Ureter (tissue), 1 donor: ENCODE results near the gene NR4A2. TPM values are rescaled to one million over a fixed set of nuclear protein-coding genes. Genes with fewer than 3 reads are reported as not detected.
"Not testable (repeated sequence)": the region's sequence is repeated elsewhere in the genome, so short reads cannot be mapped to it uniquely, and the experiment has no call there.

ENCODE experiments used
- DNase-seq: peaks from one replicate; pipeline ENCODE4 v3.0.0-alpha.2; 2020; ENCODE audit warnings: low spot score
- total RNA-seq: library from RNA; stranded (reverse); gene quantifications from one replicate; pipeline ENCODE4 v1.2.4, GENCODE V29; 2023
- donor health status: DM: yes; HTN: yes; CAD: no.

Gene NR4A2
- total RNA-seq, 1 donor from 2014 or later, result 6.6 TPM

DNA sequence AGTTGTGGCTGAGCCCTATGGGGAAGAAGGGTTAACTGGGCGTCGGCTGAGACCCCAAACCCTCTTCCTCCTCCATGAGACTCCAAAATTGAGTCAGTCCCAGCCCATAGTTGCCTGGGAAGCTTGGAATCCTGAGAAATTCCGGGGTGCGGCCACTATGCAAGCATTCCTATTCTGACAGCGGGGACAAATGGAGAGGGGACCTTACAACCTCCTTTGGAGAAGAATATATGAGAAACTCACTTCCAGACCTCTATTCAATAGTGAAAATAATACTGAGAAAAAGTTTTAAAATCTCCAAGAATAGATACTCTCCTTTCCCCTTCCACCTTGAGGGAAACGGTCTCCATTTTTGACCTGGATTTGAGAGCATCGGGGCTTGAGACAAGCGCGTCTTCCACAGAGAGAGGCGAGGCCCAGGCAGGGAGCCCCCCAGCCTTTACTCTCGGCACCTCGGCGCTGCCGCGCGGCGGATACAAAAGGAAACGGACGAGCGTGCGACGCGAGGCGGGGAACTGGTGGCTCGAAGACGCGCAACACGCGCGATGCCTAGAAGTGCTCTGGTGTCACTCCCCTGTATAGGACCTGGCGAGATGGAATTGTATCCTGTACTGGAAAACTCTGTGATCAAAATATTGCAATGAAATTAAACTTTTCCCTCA, 11.1 kb downstream of the NR4A2 start:
- no peak for DNase-seq

GRCh38 chr2:156320486-156321098, 11.9 kb downstream of the NR4A2 start:
- DNase-seq, result no peak

GRCh38 chr2:156319811-156320485, 12.6 kb downstream of the NR4A2 start:
- DNase-seq, result no peak

- no peak for DNase-seq
Observed at GRCh38 chr2:156317631-156318030, 14.9 kb downstream of the NR4A2 start.

GRCh38 chr2:156311976-156312375, 20.5 kb downstream of the NR4A2 start:
- no peak for DNase-seq

- DNase-seq, result no peak
Observed at GRCh38 chr2:156310773-156311172, 21.7 kb downstream of the NR4A2 start.

DNA sequence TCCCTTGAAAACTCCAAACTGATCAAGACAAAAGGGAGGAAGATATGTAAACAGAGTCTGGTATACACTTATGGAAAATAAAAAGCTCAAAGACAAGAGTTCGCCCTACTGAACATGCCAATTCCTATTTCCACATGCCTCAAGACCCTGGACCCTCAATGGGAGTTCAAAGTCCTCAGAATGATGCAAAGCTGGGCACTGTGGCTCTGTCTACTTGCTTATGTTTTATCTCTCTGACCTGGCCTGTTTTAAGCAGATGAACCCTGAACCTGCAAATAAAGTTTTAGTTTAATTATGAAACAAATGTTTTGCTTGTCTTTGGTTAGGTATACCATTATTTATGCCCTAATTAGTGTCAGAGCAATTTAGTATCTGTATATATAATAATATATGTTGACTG, 22.6 kb downstream of the NR4A2 start:
- DNase-seq, result no peak

- DNase-seq, result no peak
Observed at GRCh38 chr2:156309167-156309566, 23.4 kb downstream of the NR4A2 start.

GRCh38 chr2:156306821-156307220, 25.7 kb downstream of the NR4A2 start:
- no peak for DNase-seq

DNA sequence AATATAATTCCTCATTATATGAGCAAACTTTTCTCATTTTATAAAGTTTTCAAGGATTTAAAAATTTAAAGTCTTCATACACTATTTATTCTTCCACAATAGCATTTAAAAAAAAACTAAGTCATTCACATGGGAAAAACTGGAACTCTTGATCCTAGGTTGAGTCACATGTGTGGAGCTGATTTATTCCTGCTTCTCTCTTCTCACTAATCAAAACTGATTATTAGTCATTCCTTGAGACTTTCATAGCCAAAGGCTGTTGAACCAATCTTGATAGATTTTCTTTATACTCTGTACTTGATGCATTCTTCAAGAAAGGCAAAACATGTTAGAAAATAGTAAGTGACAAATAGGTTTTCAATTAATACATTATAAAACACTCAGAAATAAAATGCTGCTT, 27.4 kb downstream of the NR4A2 start:
- no peak for DNase-seq

DNA sequence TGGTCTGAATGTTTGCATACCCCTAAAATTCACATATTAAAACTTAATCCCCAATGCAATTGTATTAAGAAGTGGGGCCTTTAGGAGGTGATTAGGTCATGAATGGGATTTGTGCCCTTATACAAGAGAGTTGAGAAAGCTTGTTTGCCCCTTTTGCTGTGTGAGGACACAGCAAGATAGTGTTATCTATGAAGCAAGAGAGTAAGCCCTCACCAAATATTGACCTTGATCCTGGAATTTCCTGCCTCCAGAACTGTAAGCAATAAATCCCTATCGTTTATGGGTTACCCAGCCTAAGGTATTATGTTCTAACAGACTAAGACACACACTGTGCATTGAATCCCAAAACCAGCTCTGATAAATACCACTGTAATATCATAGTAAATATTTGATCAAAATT, 32.2 kb downstream of the NR4A2 start:
- no peak for DNase-seq

GRCh38 chr2:156294945-156295580, 37.5 kb downstream of the NR4A2 start:
- DNase-seq, result no peak

DNA sequence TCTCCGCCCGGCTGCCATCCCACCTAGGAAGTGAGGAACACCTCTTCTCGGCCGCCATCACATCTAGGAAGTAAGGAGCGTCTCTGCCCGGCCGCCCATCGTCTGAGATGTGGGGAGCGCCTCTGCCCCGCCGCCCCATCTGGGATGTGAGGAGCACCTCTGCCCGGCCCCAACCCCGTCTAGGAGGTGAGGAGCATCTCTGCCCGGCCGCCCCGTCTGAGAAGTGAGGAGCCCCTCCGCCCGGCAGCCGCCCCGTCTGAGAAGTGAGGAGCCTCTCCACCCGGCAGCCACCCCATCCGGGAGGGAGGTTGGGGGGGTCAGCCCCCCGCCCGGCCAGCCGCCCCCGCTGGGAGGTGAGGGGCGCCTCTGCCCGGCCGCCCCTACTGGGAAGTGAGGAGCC, 39.1 kb downstream of the NR4A2 start:
- DNase-seq, result not testable (repeated sequence)

DNA sequence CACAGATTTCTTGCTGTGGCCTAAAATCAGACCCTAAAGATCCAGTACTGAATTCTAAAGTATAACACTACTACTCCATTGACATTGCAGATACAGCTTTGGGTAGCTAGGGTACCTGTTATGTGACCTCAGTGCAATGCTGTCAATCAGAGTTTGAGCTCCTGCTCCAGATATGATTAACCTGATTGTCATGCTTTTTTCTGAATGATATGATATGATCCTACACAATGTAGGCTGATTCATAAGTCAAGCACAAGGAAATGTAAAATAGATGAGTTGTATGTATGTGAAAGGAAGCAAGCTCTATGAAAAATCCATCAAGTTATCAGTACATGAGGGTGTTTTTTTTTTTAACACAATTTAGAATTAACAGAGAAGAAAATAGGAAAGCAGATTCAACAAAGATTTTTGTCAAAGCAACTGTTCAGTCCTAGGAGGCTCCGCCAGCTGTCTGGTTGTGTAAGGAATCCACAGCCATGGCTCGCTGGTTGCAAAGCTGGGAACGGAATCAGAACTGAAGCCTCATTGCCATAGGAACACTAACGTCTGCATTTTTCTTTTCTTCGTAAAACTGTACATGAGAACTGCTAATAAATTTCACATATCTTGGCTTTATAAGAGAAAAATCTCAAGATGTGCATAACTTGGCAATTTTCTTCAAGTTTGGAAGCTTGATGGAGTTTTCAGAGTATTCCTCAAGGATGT, 52.9 kb downstream of the NR4A2 start:
- no peak for DNase-seq

Other genes with a start within 250 kb of the NR4A2 start
- 58.2 TPM for gene GPD2, start 103.7 kb upstream of the NR4A2 start, total RNA-seq